HG02970 (cell line): Measurements from ENCODE around the gene ARPC1A.
"Not testable (repeated sequence)": the region's sequence is repeated elsewhere in the genome, so short reads cannot be mapped to it uniquely, and the experiment has no call there.

Source experiments
- ATAC-seq: cut with Tn5 transposase; IDR thresholded peaks from one replicate; pipeline ENCODE4 v1.9.1; 2021; ENCODE audit warnings: mild to moderate bottlenecking, moderate library complexity, moderate number of reproducible peaks; ENCODE audit not compliant: unreplicated experiment, low FRiP score

The ARPC1A gene

DNA sequence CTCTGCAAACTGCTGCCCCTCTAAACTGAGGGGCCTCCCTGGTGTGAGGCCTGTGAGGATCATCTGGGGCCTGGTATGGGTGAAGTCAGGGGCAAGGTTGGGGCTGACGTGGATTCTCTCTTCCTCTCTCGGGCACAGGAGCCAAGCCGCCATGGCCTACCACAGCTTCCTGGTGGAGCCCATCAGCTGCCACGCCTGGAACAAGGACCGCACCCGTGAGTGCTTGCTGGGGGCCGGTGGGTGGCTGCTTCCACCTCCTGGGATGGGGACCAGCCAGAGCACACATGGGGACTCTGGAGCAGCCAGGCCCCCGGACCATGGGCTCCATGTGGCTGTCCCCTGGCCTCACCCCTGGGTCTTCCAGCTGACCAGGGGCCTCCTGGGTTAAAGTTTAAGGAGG, 59.9 kb downstream of the ARPC1A start:
- ATAC-seq: no peak

DNA sequence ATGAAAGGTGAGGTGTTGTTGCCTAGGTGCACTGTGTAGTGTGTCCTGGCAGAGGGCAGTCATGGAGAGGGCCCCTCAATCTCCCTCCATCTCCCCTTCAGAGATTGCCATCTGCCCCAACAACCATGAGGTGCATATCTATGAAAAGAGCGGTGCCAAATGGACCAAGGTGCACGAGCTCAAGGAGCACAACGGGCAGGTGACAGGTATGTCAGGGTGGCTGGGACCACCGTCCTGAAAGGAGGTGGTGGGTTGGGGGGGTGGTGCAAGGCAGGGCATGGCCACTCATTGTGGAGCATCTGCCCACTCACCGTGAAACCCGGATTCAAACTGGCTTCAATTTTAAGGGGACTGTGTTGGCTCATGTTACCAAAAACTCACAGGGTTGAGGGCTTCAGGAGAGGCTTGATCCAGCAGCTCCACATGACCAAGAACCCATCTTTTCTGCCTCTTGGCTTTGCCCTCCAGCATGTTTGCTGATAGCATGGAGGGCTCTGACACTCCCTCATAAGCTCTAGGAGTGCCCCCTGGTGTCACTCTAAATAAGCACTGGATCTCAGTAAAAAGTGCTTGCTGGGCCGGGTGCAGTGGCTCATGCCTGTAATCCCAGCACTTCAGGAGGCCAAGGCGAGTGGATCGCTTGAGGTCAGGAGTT, 61.0 kb downstream of the ARPC1A start:
- no peak for ATAC-seq

DNA sequence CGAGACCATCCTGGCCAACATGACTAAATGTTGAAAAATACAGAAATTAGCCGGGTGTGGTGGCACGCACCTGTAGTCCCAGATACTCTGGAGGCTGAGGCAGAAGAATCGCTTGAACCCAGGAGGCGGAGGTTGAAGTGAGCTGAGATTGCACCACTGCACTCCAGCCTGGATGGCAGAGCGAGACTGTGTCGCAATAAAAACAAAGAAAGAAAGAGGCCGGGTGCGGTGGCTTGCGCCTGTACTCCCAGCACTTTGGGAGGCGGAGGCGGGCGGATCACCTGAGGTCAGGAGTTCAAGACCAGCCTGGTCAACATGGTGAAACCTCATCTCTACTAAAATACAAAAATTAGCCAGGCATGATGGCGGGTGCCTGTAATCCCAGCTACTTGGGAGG, 61.5 kb downstream of the ARPC1A start:
- ATAC-seq: not testable (repeated sequence)

DNA sequence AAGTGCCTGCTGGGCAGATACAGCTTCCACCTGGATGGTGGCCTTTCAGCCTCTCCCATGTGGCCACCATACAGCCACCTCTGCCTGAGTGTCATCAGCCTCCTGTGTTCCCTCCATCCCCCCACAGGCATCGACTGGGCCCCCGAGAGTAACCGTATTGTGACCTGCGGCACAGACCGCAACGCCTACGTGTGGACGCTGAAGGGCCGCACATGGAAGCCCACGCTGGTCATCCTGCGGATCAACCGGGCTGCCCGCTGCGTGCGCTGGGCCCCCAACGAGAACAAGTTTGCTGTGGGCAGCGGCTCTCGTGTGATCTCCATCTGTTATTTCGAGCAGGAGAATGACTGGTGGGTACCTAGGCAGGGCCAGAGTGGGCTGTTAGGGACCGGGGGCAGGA, 62.2 kb downstream of the ARPC1A start:
- no peak for ATAC-seq

DNA sequence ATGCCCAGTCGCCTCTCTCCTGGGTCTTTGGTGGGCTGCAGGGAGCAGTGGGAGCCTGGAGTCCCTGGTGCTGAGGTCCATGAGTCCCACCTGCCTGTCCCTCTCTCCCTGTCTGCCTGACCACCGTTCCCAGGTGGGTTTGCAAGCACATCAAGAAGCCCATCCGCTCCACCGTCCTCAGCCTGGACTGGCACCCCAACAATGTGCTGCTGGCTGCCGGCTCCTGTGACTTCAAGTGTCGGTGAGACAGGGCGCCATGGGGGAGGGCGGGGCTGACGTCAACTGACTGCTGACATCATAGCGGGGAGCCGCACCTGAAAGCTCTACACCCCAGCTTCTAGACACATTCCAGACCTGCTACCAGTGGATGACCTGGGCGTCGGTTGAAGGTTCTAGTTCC, 64.1 kb downstream of the ARPC1A start:
- no peak for ATAC-seq

DNA sequence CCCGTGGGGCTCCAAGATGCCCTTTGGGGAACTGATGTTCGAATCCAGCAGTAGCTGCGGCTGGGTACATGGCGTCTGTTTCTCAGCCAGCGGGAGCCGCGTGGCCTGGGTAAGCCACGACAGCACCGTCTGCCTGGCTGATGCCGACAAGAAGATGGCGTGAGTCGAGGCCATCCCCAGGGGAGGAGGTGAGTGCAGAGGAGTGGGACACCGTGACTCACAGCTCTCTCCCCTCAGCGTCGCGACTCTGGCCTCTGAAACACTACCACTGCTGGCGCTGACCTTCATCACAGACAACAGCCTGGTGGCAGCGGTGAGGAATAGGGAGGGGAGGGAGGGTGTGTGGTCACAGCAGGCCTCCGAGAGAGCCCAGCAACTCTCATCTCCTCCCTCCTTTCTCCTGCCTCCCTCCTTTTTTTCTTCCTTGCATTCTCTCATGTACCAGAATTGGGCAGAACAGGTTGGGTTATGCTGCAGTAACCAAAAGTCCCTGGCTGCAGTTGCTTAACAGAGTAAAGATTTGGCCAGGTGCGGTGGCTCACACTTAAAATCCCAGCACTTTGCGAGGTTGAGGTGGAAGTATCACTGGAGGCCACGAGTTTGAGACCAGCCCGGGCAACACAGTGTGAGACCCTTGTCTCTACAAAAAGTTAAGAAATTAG, 65.4 kb downstream of the ARPC1A start:
- no peak for ATAC-seq

DNA sequence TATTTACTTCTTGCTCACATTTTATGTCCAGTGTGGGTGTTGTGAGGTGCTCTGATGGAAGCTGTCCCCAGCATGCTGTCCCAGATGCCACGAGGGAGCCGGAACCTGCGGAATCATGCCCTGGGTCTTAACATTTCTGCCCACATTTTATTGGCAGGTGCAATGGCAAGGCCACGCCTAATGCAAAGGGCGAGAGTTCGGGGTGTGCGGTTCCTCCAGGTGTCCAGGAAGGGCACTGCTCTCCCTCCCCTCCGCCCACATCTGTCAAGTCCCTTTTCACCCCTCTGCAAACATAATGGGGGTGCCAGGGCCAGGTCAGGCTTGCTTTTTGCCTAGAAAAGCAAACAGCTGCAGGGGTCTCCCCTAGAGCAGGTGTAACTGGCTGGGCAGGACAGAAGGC, 66.3 kb downstream of the ARPC1A start:
- no peak for ATAC-seq

DNA sequence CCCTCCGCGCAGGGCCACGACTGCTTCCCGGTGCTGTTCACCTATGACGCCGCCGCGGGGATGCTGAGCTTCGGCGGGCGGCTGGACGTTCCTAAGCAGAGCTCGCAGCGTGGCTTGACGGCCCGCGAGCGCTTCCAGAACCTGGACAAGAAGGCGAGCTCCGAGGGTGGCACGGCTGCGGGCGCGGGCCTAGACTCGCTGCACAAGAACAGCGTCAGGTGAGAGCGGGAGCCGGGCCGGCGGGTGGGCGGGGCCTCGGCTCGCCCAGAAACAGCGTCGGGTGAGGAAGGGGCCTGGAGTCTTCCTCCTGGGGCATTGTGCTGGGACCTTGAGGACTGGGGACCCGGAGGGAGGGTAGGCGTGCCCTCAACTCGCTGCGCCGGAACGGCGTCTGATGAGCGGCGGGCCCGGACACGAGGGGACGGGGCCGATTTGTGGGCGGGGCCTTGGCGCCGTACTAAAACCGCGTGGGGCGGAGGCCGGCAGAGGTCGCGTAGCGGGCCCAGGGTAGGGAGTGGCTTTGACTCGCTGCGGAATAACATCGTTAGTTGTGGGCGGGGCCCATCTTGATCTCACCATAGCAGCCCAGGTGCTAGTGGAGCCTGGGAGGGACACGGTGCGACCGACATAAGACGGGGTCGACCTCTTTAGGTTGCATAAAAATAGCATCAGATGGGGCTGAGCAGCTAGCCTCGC, 67.1 kb downstream of the ARPC1A start:
- no peak for ATAC-seq

DNA sequence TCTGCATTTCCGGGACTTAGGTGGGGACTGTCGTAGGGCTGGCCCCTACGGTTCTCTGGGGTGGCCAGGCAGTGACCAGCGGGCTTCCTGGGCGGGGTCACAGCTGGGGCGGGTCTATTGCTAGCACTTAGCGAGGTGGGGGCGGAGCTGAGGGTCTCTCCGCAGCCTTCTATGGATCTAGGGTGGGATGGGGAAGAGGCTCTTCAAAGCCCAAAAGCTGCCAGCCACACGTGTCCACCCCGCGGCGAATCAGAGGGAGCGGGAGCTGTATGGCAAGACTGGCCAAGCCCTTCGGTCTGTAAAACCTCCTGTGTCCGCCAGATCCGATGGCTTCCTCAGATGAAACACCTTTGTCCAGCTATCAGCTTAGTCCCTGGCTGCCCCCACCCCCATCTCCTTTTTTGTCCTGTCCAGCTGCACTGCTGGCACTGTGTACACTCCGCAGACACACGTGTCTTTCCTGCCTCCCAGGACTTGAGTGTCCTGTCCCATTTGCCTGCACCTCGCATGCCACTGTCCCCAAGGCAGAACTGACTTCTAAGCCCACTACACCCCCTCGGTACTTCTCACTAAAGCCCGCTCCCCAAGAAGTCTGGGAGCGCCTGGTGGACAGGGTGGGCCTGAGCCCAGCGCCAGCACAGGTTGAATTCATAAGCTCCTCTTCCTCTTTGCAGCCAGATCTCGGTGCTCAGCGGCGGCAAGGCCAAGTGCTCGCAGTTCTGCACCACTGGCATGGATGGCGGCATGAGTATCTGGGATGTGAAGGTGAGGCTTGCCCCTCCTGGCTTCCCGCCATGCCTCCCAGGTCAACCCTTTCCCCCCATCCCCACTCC, 67.9 kb downstream of the ARPC1A start:
- ATAC-seq: no peak

DNA sequence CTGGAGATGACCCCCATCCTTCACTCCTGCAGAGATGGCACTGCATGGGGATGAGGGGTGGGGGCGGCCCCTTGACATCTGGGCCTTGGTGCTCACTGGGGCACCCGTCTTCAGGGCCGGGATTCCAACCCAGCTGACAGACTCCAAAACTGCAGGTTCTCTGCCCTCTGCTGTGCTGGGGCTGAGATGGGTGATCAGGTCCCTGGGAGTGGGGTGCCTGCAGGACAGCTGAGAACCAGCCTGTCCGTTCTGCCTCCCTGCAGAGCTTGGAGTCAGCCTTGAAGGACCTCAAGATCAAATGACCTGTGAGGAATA, 68.4 kb downstream of the ARPC1A start:
- ATAC-seq: no peak

DNA sequence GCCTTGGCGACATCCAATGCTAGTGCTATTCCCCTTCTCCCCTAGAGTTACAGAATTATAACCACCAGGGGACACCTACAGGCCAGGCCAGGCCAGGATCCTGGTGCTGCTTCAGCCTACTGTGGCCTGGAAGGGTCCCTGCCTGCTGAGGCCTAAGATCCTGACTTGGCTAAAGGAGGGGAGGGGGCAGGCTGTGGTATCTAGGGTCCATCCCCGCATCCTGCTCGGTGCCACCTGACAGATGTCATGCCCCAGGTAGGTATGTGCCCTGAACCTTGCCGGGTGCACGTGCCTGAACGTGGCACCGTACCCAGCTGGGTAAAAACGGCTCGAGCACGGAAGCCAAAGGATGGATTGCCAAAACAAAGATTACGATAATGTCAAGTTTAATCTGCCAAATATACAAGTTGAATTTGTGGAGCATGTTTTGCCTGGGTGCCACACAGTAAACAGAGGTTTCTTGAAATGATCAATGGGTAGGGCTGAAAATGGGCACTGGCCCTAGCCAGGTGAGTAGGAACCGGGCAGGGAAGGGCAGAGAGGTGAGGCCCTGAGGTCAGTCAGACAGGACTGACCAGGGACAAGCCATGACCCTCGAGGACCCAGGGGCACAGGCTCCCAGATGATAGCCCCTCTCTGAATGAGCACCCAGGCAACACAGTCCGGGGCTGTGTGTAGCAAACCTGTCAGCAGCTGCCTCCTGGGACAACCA, 70.1 kb downstream of the ARPC1A start:
- no peak for ATAC-seq

DNA sequence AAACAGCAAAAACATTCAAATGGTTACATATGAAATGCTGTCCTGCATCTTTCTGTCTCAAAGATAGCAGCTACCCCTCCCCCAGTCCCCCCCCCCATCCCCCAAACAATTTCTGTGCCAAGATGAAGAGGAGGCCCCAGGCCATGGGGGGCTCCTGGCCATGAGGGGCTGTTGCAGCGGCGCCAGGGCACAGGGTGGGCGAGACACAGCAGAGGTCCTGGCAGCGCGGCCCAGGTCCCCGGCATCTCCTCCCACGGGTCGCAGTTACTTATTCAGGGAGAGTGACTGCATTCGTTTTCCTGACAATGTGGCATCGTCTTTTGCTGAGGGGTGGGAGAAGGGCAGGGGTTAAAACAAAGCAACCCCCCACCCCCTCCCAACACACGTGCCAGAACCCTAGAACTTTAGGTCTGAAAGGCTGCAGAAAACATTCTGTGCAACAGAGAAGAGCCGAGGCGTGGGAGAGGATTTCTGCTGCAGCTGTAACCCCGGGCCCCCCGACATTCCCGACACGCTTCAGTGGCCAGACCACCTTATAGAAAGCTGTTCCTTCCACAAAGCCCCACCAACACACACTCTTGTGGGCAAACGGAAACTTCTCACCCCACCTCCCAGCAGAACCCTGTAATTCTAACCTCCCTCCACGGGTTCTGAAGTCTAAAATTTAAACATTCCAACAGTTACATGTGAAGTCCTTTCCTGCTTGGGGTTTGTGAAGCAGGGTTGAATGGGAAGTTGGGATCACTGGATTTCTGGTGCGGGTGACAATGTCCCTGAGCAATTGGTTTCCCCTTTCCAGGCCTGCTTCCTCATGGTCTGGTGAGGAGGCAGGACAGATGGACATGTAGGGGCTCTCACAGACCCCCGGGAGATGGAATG, 71.0 kb downstream of the ARPC1A start:
- ATAC-seq: no peak

DNA sequence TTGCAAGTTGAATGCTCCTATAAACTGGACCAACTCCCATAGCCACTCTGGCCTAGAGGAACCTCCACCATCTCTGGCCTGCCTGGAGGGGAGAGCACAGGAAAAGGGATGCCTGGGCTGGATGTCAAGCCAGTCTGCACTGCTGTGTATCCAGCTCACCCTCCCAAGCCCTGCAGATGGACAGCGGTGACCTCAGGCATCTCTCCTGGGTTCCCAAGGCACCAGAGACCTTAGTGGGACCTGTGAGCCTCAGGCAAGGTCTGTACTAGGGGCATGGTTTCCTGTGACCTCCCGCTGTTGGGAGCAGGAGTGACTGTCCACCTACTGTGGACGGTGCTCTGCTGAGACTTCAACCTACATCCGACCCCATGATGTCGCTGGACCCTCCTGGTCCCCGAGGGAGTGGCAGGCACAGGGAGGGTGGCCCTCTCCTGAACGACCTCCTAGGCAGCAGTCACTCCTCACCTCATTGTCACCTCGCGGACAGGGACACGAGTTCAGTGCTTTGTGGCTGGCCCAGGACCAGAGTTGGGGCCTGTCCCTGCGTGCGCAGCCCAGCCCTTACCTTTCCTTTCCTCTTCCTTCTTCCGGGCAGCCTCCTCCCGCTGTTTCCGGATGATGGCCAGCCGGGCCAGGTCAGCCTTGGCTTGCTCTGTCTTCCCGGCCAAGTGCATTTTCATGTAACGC, 71.7 kb downstream of the ARPC1A start:
- ATAC-seq: no peak

DNA sequence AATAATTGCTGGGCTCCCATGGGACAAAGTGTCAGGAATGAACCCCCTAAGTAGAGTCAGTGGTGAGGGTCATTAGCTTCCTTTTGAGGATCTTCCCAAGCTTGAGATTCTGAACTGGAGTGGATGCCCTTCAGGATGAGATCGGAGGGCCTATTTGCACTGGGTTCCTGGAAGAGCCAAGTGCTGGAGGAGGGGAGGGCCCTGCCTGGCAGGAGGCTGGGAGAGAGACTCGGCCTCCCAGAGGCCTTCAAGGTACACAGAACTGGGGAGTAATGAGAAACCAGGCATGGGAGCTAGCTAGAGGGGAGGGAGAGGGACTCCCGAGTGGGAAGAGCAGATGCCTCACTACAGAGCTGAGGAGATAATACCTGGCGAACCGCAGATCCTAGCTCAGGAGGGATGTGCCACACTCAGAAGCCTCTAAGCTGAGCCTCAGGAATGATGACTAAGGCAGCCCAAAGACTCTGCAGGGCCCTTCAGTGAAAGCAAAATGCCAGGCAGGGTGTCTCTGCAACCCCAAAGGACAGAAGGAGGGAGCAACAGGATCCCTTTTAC, 73.3 kb downstream of the ARPC1A start:
- ATAC-seq: no peak

DNA sequence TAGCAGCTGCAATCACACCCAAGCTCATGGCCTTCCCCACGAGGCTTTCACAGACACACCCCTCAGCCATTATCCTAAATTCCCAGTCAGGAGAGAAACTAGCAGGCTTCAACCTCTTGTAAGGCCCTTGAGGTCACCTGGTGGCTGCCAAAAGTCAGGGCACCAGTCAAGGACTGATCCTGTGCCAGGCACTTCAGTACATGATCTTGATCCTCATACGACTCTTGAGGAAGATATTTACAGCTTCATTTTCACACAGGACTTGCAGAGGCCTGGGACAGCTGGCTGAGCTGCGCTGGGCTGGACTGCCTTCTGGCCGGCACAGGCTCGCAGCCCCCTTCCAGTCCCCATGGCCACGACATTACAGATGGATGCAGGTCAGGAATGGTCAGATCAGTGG, 73.9 kb downstream of the ARPC1A start:
- no peak for ATAC-seq

DNA sequence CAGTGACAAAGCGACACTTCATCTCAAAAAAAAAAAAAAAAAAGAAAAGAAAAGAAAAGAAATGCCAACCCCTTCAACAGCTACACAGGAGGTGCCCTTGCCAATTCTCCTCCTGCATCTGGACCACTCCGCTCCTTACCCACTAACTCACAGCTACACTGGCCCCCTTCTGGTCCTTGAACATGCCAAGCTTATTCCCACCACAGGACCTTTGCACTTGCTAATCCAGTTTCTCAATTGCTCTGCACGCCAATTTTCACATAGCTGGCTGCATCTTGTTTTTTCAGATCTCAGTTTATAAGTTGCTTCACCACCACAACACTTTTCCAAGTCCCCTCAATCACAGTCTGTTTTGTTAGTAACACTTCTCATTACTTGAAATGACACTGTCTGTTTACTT, 77.2 kb downstream of the ARPC1A start:
- ATAC-seq: no peak

DNA sequence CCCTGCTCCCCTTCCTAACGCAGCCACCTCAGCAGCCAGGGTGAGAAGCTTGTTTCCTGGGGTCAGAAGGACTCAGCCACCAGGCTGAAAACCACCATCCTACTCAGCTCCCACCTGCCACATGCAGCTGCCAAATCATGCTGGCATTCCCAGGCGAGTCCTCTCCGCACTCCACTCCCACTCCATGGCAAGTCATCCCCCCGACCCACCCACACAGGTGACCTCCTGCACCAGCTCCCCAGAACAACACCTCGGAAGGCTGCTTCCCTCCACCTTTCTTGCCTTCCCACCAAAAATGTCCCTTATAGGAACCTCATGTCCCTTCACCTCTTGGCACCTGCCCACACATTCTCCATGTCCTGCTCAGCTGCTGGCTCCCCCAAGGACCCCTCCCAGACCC, 78.1 kb downstream of the ARPC1A start:
- no peak for ATAC-seq

DNA sequence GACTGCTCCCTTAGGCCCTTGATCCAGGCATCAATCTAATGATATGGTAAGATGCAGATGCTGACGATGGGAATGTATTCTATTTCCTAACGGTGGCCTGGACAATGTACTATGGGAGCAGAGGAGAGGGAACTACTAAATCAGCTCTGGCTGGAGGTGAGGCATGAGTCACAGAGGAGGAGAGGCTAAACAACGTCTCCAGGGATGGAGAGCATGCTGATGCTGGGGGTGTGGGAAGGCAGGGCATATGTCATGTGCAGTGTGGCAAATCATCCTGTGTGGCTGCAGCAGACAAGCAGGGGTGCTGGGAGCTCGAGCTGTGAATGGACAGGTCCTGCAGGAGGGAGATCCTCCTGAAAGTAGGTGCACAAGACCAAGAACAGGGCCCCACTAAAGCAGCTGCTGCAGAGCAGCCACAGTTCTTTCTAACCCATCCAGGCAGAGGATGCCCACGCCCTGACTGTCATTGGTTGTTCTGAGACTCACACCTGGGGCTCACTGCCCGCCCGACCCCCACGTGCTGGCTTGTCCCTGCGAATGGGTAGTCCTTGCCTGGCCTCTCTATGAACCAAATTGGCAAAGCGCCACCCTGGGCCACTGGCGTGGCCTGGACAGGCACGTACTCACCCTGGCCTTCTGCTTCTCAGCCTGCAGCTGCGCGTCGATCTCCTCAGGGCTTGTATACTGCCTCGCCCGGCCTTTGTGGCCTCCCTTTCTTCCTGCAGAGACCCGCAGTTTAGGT, 78.7 kb downstream of the ARPC1A start:
- ATAC-seq: no peak
